GM23338 (cell line): ENCODE measurements around the gene ZBTB8OS.

Experiments
- EZH2 ChIP-seq: fragments of 200-600 bp; sonication (generic); IDR thresholded peaks from one replicate; pipeline ENCODE4 v1.8.0; 2017; ENCODE audit warnings: antibody characterized with exemption, mild to moderate bottlenecking, low read depth; ENCODE audit not compliant: unreplicated experiment
- EZH2phosphoT487 ChIP-seq: fragments of 200-600 bp; sonication (generic); IDR thresholded peaks from one replicate; pipeline ENCODE4 v1.8.1; 2018; ENCODE audit warnings: antibody characterized with exemption; ENCODE audit not compliant: unreplicated experiment
- JUNB ChIP-seq: IDR thresholded peaks from one replicate; pipeline ENCODE4 v1.6.1; 2016; ENCODE audit warnings: antibody characterized with exemption; ENCODE audit not compliant: unreplicated experiment
- POLR2AphosphoS5 ChIP-seq: IDR thresholded peaks from 2 replicates; pipeline ENCODE4 v1.6.1; 2016; ENCODE audit warnings: antibody characterized with exemption, low read depth
- STAT1 ChIP-seq: IDR thresholded peaks from one replicate; pipeline ENCODE4 v1.6.1; 2016; ENCODE audit warnings: antibody characterized with exemption; ENCODE audit not compliant: unreplicated experiment
- ZNF114 ChIP-seq: fragments of 250-450 bp; sonication (Bioruptor Pico); IDR thresholded peaks from 2 replicates; pipeline ENCODE4 v1.5.0; 2020; ENCODE audit warnings: mild to moderate bottlenecking, moderate library complexity
- TF ChIP-seq, protein P1 (sequence below), 2 experiments: fragments of 200-600 bp in 1 of 2; sonication (generic) in 1 of 2; conservative IDR thresholded peaks; 2 replicates each; pipeline versions ENCODE4 v1.5.1 to v1.6.1; 2016 to 2017; ENCODE audit warnings: antibody characterized with exemption in 2 of 2, low read depth in 2 of 2, mild to moderate bottlenecking in 2 of 2, moderate library complexity in 1 of 2
- TF ChIP-seq, protein P2 (sequence below): IDR thresholded peaks from one replicate; pipeline ENCODE4 v1.6.1; 2018; ENCODE audit warnings: antibody characterized with exemption; ENCODE audit not compliant: unreplicated experiment
- TF ChIP-seq, protein P3 (sequence below): fragments of 250-450 bp; sonication (Bioruptor Pico); IDR thresholded peaks from 2 replicates; pipeline ENCODE4 v1.5.0; 2020; ENCODE audit warnings: mild to moderate bottlenecking, moderate library complexity

DNA sequence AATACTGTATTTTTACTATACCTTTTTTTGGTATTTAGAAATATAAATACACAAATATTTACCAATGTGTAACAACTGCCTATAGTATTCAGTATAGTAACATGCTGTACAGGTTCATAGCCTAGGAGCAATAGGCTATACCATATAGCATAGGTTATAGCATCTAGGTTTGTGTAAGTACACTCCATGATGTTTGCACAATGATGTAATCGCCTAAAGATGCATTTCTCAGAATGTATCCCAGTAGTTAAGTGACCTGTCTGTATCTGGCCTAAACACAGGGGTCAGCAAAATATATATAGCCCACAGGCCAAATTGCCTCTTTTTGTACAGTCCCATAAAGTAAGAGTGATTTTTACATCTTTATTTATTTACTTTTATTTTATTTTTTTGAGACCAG, 24.2 kb downstream of the ZBTB8OS start:
- TF ChIP-seq, protein P1, sequence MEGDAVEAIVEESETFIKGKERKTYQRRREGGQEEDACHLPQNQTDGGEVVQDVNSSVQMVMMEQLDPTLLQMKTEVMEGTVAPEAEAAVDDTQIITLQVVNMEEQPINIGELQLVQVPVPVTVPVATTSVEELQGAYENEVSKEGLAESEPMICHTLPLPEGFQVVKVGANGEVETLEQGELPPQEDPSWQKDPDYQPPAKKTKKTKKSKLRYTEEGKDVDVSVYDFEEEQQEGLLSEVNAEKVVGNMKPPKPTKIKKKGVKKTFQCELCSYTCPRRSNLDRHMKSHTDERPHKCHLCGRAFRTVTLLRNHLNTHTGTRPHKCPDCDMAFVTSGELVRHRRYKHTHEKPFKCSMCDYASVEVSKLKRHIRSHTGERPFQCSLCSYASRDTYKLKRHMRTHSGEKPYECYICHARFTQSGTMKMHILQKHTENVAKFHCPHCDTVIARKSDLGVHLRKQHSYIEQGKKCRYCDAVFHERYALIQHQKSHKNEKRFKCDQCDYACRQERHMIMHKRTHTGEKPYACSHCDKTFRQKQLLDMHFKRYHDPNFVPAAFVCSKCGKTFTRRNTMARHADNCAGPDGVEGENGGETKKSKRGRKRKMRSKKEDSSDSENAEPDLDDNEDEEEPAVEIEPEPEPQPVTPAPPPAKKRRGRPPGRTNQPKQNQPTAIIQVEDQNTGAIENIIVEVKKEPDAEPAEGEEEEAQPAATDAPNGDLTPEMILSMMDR (conservative IDR thresholded peaks at IDR 0.05; ENCODE audit: low read depth in 2 of 2): no peak
- TF ChIP-seq EZH2: no peak
- TF ChIP-seq, protein P2, sequence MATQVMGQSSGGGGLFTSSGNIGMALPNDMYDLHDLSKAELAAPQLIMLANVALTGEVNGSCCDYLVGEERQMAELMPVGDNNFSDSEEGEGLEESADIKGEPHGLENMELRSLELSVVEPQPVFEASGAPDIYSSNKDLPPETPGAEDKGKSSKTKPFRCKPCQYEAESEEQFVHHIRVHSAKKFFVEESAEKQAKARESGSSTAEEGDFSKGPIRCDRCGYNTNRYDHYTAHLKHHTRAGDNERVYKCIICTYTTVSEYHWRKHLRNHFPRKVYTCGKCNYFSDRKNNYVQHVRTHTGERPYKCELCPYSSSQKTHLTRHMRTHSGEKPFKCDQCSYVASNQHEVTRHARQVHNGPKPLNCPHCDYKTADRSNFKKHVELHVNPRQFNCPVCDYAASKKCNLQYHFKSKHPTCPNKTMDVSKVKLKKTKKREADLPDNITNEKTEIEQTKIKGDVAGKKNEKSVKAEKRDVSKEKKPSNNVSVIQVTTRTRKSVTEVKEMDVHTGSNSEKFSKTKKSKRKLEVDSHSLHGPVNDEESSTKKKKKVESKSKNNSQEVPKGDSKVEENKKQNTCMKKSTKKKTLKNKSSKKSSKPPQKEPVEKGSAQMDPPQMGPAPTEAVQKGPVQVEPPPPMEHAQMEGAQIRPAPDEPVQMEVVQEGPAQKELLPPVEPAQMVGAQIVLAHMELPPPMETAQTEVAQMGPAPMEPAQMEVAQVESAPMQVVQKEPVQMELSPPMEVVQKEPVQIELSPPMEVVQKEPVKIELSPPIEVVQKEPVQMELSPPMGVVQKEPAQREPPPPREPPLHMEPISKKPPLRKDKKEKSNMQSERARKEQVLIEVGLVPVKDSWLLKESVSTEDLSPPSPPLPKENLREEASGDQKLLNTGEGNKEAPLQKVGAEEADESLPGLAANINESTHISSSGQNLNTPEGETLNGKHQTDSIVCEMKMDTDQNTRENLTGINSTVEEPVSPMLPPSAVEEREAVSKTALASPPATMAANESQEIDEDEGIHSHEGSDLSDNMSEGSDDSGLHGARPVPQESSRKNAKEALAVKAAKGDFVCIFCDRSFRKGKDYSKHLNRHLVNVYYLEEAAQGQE: no peak
- TF ChIP-seq POLR2AphosphoS5: no peak
- TF ChIP-seq EZH2phosphoT487: no peak
- TF ChIP-seq ZNF114: no peak
- TF ChIP-seq JUNB: no peak
- TF ChIP-seq, protein P3, sequence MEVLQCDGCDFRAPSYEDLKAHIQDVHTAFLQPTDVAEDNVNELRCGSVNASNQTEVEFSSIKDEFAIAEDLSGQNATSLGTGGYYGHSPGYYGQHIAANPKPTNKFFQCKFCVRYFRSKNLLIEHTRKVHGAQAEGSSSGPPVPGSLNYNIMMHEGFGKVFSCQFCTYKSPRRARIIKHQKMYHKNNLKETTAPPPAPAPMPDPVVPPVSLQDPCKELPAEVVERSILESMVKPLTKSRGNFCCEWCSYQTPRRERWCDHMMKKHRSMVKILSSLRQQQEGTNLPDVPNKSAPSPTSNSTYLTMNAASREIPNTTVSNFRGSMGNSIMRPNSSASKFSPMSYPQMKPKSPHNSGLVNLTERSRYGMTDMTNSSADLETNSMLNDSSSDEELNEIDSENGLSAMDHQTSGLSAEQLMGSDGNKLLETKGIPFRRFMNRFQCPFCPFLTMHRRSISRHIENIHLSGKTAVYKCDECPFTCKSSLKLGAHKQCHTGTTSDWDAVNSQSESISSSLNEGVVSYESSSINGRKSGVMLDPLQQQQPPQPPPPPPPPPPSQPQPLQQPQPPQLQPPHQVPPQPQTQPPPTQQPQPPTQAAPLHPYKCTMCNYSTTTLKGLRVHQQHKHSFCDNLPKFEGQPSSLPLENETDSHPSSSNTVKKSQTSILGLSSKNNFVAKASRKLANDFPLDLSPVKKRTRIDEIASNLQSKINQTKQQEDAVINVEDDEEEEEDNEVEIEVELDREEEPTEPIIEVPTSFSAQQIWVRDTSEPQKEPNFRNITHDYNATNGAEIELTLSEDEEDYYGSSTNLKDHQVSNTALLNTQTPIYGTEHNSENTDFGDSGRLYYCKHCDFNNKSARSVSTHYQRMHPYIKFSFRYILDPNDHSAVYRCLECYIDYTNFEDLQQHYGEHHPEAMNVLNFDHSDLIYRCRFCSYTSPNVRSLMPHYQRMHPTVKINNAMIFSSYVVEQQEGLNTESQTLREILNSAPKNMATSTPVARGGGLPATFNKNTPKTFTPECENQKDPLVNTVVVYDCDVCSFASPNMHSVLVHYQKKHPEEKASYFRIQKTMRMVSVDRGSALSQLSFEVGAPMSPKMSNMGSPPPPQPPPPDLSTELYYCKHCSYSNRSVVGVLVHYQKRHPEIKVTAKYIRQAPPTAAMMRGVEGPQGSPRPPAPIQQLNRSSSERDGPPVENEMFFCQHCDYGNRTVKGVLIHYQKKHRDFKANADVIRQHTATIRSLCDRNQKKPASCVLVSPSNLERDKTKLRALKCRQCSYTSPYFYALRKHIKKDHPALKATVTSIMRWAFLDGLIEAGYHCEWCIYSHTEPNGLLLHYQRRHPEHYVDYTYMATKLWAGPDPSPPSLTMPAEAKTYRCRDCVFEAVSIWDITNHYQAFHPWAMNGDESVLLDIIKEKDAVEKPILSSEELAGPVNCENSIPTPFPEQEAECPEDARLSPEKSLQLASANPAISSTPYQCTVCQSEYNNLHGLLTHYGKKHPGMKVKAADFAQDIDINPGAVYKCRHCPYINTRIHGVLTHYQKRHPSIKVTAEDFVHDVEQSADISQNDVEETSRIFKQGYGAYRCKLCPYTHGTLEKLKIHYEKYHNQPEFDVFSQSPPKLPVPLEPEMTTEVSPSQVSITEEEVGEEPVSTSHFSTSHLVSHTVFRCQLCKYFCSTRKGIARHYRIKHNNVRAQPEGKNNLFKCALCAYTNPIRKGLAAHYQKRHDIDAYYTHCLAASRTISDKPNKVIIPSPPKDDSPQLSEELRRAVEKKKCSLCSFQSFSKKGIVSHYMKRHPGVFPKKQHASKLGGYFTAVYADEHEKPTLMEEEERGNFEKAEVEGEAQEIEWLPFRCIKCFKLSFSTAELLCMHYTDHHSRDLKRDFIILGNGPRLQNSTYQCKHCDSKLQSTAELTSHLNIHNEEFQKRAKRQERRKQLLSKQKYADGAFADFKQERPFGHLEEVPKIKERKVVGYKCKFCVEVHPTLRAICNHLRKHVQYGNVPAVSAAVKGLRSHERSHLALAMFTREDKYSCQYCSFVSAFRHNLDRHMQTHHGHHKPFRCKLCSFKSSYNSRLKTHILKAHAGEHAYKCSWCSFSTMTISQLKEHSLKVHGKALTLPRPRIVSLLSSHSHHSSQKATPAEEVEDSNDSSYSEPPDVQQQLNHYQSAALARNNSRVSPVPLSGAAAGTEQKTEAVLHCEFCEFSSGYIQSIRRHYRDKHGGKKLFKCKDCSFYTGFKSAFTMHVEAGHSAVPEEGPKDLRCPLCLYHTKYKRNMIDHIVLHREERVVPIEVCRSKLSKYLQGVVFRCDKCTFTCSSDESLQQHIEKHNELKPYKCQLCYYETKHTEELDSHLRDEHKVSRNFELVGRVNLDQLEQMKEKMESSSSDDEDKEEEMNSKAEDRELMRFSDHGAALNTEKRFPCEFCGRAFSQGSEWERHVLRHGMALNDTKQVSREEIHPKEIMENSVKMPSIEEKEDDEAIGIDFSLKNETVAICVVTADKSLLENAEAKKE: no peak
- TF ChIP-seq STAT1: no peak
